GM21381 (cell line): ENCODE results near the gene VRK1.
A peak's percentile ranks its signal among the peaks of the same experiment; 100 is the strongest.

ENCODE experiments used
- ATAC-seq: cut with Tn5 transposase; IDR thresholded peaks from one replicate; pipeline ENCODE4 v1.9.1; 2021; ENCODE audit warnings: mild to moderate bottlenecking, moderate library complexity; ENCODE audit not compliant: unreplicated experiment

VRK1 gene

DNA sequence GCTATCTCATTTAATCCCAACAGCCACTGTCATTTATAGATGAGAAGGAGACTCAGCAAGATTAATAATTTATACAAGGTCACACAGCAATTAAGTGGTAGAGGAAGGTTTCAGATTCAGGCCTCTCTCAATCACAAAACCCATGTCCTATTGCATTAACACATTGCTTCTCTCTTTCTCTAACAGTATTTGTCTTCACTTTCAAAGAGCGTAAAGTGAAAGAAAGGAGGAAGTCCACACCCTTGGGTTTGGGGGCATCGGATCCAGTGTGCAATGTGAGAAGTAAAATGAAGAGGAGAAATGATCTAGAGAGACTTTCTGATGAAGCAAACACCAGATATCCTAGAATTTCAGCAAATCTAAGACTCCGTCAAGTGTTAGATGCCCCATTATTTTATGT, 7.0 kb upstream of the VRK1 start:
- ATAC-seq, result no peak

GRCh38 chr14:96790706-96791105, 6.5 kb upstream of the VRK1 start:
- ATAC-seq, result no peak

DNA sequence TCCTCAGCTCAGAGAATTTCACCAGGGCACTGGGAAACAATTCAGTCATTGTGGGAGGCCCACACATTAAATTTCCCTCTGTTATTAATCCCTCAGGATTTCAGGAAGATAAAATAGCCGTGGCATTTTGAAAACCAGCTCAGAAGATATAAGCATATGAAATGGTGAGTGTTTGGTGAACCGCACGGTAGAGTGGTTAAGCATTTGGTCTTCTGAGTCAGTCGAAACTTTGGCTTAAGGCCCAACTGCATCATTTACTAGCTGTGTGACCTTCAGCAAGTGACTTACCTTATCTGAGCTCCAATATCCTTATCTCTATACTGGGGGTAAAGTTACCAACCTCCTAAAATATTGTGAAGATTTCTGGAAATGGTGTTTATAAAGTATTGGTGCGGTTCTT, 5.2 kb upstream of the VRK1 start:
- ATAC-seq, result no peak

DNA sequence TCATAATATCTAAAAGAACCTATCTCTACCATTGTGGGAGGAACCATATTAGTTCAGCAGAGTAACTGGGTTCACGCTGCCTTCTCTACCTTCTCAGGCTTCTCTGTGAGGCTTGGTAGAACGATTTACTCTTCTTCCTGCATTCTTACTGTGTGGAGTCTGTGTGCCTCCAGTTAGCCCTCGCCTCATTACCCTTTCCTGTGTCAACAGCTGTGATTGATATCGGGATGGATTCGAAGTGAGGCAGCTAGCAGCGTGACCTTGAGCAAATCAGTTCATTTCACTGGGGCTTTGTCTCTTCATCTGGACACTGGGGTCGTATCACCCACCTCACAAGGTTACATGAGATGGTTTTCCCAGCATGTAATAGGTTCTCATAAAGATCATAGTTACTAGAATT, 4.6 kb upstream of the VRK1 start:
- ATAC-seq, result no peak

GRCh38 chr14:96793547-96793946, 3.6 kb upstream of the VRK1 start:
- no peak for ATAC-seq

DNA sequence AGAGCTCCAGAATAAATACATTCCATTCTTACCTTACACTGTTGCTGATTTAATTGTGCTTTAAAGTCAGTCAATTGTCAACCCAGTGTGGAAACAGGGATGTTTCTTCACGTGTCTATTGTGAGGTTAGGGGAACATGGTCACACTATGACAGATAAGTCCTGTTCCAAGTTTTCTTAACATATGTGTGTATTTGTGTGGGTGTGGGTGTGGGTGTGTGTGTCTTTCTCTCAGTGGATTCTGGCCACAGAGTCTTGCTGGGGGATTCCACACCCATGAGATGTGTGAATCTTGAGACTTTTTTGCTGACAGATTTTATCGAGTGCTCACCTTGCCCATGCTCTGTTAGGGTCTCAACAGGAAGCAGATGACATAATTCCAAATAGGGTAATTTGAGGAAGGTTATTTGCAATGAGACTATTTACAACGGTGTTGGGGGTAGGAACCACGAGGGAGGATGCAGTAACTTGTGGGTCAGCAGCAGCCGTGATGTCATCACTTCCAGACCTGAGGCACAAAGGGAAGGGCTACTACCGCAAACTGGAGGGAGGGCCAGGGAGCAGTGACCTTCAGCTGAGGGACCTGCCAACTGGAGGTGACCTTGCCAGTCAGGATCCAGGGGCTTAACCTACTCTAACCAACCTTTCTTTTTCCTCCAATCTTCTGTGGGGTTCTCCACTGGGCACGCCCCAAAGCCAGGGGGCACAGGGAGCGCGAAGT, 1.9 kb upstream of the VRK1 start:
- ATAC-seq, result no peak

GRCh38 chr14:96797582-96798349, 584 bp downstream of the VRK1 start:
- ATAC-seq, result peak; percentile 37

DNA sequence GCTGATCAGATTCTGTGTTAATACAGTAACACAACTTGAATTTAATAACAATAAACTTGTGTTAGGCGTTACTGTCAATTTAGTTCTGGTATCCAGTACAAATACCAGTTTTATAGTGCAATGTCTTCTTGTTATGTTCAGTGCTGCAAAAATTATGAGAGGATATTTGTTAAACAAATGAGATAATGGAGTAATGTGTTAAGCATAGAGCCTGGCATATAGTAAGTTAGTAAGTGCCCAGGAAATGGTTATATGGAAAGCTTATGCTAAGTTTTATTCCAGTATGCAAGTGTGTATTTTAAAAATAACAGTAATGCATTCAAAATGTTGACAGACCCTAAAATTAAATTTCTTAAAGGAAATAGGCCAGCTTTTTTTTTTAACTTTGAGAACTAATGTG, 1.8 kb downstream of the VRK1 start:
- no peak for ATAC-seq

DNA sequence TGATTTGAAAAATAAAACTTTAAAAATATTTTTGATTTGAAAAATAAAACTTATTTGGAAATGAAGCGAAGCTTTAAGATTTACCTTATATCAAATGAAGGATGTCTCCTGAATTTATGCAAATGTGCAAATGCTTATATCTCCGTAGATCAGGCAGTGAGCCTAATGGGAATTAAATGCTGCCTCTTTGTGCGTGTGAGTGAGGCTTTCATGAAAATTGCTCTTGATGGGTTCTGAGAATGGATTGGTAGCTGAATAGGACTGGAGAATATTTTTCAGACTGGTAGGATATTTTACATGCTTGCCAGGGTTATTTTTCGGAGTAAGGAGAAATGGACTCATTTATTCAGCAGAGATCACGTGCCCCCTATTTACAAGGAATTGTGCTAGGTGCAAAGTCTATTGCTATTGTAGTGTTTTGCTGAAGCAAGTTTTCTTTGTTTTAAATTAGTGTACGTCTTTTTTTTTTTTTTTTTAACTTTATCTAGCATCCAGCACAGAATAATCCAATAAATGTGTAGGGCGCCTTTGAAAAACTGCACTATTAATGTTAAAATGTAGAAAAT, 2.4 kb downstream of the VRK1 start:
- no peak for ATAC-seq

DNA sequence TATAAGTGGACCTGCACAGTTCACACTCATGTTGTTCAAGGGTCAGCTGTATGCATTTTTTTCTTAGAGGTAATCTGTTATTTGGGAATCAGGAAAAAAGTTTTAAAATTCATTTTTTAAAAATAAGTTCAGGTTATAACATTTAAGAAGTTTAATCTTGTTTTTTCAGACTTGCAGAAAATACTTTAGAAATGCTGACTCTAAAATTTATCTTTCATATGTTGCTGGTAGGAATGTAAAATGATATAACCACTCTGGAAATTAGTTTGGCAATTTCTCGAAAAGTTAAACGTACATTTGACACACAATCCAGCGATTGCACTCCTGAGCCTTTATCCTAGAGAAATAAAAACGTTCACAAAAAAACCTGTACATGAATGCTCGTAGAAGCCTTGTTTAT, 4.7 kb downstream of the VRK1 start:
- ATAC-seq, result no peak

GRCh38 chr14:96802963-96803362, 5.8 kb downstream of the VRK1 start:
- ATAC-seq, result no peak

DNA sequence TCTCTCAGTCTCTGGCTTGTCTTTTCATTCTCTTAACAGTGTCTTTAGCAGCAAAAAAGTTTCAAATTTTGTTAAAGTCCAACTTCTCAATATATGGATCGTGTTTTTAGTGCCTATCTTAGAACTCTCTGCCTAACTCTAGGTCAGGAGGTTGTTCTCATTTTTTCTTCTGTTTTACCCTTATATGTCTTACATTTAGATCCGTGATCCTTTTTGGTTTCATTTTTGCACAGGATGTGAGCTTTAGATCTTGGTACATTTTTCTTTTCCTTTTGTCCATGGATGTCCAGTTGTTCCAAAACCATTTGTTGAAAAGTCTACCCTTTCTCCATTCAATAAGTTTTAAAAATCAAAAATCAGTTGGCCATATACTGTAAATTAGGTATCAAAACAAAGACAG, 6.8 kb downstream of the VRK1 start:
- no peak for ATAC-seq

DNA sequence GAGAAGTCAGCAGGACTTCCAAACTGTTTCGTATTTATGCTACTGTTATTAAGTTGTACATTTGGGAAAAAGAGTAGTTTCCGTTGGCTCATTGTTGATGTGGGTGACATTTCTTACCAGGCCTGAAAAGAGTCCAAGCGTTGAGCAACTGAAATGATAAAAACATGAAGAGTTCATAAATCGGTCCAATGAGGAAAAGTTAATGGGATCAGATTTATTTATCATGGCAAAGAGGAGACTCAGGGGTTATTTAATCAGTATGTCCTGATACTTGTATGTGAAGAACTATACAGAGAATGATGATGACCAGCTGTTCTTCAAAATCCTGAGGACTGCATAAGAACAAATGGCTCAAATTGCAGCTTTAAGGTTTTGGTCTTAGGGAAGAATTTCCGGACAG, 7.7 kb downstream of the VRK1 start:
- ATAC-seq, result no peak

GRCh38 chr14:96805956-96806355, 8.8 kb downstream of the VRK1 start:
- ATAC-seq, result no peak

DNA sequence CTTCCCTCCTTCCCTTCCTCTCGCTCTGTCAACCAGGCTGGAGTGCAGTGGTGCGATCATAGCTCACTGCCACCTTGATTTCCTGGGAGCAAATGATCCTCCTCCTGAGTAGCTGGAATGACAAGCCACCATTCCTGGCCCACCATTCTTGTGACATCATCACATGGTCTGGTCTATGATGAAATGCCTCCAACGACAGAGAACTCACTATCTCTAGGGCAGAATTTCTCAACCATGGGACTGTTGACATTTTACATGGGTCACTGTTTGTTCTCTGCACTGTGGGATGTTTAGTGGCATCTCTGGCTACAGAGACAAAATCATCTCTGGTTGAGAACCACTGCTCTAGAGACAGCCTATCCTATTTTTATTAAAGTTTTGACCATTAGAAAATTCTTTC, 9.7 kb downstream of the VRK1 start:
- ATAC-seq, result no peak

DNA sequence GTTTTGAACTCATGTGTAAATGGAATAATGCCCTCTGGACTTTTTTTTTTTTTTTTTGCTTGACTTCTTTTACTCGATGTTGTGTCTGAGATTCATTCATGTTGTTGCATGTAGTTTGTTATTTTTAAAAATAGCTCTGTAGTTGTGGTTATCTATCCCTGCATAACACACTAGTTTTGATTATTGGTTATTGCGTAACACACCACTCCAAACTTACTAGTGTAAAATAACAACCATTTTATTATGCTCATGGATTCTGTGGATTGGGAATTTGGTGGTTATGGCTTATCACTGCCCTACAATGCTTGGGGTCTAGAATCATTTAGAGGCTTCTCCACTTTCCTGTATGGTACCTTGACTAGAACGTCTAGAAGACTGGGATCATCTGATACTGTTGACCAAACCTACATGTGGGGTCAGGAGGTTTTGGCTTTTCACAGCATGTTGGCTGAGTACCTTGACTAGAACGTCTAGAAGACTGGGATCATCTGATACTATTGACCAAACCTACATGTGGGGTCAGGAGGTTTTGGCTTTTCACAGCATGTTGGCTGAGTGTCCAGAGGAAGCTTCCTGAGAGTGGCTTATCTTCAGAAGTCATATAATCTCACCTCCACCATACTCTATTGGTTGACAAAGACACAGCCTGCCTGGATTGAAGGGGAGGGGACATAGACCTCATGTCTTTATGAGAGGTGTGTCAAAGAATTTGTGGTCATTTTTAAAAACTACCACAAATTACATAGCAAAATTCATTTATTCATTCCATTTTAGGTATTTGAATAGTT, 11.6 kb downstream of the VRK1 start:
- no peak for ATAC-seq

GRCh38 chr14:96811265-96811664, 14.1 kb downstream of the VRK1 start:
- no peak for ATAC-seq

DNA sequence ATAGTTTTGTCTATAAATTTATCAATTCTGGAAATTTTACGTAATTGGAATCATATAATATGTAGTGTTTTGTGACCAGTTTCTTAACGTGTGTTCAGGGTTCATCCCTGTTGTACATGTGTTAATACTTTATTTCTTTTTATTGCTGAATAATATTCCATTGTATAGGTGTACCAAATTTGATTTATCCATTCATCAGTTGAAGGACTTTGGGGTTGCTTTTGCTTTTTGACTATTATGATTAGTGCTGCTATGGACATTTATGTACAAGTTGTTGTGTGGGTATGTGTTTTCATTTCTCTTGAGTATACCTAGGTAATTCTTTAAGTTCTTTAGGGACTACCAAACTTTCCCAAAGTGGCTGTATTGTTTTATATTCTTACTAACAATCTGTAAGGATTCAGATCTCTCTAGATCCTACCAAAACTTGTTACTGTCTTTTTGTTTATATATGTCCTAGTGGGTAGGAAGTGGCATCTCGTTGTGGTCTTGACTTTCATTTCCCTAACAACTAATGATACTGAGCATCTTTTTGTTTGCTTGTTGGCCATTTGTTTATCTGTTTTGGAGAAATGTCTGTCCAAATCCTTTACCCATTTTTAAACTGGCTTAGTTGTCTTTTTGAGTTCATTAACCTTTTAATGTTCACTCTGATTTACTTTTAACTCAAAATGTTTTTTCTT, 14.9 kb downstream of the VRK1 start:
- ATAC-seq, result peak; percentile 75

GRCh38 chr14:96816281-96816680, 19.1 kb downstream of the VRK1 start:
- no peak for ATAC-seq

DNA sequence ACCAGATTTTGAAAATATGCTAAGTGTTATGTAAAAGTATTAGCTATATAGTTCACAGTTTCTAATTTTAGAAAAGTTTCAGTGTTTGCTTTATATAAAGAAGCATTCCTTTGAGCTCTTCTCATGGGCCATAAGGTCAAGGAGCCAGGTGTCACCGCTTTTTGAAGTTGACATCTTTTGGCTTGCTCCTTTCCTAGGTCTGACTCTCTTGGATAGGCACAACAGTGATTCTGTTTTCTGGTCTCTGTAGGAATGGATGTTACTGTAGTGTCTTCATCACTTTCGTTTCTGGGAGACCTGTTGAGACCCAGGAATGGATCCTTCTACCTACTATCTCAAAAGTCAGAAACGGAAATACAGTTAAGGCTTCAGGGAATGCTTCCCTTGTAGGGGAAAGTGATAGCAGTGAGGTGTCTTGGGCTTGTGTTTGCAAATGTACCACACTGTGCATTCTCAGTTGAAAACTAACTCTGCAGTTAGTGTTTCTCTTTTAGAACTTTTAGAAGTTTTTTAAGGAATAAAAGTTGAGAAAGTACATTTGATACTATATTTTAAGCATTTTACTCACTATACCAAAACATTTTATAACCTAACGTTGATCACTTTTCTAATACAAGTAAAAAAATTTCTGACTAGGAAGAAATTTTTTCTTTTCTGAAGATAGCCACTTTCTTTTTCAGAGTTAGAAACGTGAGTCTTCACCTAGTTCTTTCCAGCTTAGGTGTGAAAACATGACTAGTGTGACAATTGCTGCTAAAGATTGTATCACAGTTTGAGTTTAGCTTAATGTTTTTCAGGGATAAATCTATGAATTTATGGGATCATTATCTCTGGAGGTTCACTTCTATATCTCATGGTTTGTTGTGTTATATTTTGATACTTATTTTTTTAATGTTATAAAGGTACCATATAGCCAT, 20.8 kb downstream of the VRK1 start:
- ATAC-seq, result no peak
